OCI-LY1 (cell line): ENCODE results near the gene IER3.

ENCODE experiments used
- EZH2 ChIP-seq: fragments of 200-600 bp; sonication (generic), shearing (Covaris generic); IDR thresholded peaks from 2 replicates; pipeline ENCODE4 v1.8.0; 2017; ENCODE audit warnings: borderline replicate concordance, mixed run types, mild to moderate bottlenecking, antibody characterized with exemption, low read length, moderate library complexity, mixed read lengths
- TF ChIP-seq, protein P1 (sequence below): fragments of 200-600 bp; sonication (generic), shearing (Covaris generic); IDR thresholded peaks from 2 replicates; pipeline ENCODE4 v1.5.1; 2017; ENCODE audit warnings: mild to moderate bottlenecking, antibody characterized with exemption, low read length, moderate library complexity, mixed read lengths

GRCh38 chr6:30779850-30780641 lies 35.7 kb upstream of the IER3 start:
- TF ChIP-seq, protein P1, sequence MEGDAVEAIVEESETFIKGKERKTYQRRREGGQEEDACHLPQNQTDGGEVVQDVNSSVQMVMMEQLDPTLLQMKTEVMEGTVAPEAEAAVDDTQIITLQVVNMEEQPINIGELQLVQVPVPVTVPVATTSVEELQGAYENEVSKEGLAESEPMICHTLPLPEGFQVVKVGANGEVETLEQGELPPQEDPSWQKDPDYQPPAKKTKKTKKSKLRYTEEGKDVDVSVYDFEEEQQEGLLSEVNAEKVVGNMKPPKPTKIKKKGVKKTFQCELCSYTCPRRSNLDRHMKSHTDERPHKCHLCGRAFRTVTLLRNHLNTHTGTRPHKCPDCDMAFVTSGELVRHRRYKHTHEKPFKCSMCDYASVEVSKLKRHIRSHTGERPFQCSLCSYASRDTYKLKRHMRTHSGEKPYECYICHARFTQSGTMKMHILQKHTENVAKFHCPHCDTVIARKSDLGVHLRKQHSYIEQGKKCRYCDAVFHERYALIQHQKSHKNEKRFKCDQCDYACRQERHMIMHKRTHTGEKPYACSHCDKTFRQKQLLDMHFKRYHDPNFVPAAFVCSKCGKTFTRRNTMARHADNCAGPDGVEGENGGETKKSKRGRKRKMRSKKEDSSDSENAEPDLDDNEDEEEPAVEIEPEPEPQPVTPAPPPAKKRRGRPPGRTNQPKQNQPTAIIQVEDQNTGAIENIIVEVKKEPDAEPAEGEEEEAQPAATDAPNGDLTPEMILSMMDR, result no peak
- no peak for TF ChIP-seq EZH2
